Endothelial cell of hepatic sinusoid (primary cell): ENCODE measurements around the gene HNRNPU.

Experiments used
- in situ Hi-C: cut with HindIII; loops from 2 replicates; pipeline ENCODE4 v1.10.0; 2017; ENCODE audit warnings: low sequenced_read_pairs

The HNRNPU gene

DNA sequence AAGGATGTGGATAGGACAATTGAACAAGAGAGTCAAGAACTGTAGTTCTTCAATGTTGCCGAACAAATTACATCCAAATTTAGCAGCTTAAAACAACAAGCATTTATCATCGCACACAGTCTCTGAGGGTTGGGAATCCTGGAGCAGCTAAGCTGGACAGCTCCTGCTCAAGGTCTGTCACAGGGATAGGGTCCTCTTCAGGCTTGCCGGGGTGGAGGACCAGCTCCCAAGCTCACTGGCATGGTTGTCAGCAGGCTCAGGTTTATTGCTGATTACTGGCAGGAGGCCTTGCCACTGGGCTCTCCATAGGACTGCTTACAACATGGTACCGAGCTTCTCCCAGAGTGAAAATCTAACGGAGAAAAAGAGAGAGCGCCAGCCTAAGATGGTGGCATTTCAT is 51.0 kb downstream of the HNRNPU start:
- in situ Hi-C loops, result no loop called here

DNA sequence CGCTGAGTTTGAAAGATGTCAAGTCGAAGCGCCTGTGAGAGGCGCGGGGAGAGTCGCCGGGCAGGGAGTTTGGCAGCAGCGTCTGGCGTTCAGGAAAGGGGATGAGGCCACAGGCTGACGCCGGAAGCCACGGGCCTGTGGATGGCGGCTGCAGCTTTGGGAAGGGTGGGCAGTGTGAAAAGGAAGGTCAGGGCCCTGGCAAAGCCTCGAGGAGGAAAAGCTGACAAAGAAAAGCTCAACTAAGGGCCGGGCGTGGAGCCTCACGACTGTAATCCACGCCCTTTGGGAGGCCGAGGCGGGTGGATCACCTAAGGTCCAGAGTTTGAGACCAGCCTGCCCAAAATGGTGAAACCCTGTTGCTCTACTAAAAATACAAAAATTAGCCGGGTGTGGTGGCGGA is 54.1 kb downstream of the HNRNPU start:
- in situ Hi-C loops, result no loop called here

DNA sequence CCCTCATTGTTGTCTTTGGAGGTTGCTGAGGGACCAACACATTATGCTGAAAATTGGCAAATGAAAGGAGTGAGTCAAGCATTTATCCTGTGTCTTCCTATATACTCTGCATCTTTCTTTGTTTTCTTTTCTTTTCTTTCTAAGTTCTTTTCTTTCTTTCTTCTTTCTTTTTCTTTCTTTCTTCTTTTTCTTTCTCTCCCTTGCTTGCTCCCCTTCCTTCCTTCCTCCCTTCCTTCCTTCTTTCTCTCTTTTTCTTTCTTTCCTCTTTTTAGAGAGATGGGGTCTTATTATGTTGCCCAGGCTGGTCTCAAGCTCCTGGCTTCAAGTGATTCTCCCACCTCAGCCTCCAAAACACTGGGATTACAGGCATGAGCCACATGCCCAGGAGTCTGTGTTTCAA is 57.2 kb downstream of the HNRNPU start:
- in situ Hi-C loops, result no loop called here

DNA sequence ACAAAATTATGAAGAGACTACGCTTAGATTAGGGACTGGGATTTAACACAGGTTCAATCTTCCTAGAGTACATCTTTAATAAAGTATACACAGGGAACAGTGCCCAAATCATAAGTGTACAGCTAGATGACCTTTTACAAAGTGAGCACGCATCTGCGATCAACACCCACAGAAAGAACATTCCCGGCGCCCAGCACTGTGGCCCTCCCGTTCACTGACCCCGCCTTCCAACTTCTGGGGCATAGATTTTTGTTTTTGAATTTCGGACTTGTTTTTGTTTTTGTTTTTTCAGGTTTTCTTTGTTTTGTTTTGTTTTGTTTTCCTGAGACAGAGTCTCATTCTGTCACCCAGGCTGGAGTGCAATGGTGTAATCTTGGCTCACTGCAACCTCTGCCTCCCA is 59.5 kb downstream of the HNRNPU start:
- in situ Hi-C loops, result loop anchor here (5.0 kb wide), 1 partner anchor 203 kb away; no protein-coding TSS in a partner anchor

DNA sequence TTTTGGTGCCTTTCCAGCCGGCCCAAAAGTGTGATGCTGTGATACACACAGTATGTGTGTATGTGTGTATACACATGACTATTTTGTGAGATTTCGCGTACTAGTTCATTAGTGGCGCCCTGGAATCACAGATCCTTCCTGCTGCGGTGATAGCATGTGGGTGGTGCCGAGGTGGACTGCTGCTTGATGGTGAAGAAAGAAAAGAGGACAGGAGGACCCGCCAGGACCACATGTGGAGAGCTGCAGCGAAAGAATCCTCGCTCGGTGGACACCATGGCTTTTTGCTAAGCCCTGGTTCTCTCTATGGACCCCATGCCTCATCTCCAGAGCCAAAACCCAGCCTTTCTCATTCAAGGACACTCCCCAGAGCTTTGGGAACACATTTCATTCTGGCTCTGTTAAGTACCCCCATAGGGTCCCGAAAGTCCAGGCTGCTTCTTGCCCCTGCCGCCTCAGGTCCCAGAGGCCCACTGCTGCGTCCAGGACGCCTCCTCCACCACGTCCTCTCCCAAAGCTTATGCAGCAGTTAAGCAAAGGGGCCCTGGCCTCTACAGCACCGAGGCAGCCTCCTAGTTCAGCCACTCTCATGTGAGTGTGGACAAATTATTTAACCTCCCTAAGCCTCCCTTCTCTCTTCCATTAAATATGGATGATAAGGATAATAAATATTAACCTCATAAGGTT is 61.6 kb downstream of the HNRNPU start:
- in situ Hi-C loops, result loop anchor here (5.0 kb wide), 1 partner anchor 200 kb away; no protein-coding TSS in a partner anchor

DNA sequence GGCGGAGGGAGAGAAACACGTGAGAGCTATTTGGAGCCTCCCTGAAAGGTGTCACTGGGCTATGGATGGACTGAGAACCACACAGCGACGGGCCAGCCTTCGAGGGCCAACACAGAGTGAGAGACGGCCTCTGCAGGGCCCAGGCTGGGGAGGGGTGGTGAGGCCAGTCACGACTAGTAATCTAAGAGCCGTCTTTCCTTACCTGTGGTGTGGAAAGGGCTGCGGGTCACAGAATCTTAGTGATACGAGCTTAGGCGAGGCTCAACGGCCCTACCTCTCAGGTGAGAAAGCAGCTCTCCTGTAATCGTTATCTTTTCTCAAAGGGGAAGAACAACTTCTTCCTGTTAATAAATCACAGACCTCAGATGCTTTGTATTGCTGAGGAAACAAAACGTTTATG is 62.3 kb downstream of the HNRNPU start:
- in situ Hi-C loops, result loop anchor here (5.0 kb wide), 1 partner anchor 200 kb away; no protein-coding TSS in a partner anchor

DNA sequence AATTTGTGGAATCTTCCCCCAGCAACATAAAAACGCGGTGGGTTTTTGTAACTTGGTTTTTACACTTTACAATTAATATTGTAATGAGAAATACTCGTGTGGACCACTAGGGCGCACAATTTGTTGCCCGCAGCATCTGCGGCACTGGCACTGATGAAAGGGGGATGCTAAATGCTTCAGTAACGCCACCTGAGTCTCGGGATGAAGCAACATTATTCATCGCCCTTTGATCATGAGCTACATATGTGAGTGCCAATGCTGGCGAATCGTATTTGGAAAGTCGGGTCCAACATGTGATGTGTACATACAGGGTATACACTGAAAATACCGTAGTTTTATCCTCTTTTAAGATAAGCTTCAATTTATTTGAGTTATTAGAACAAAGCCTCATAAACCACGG is 63.1 kb downstream of the HNRNPU start:
- in situ Hi-C loops, result loop anchor here (5.0 kb wide), 1 partner anchor 199 kb away; no protein-coding TSS in a partner anchor

DNA sequence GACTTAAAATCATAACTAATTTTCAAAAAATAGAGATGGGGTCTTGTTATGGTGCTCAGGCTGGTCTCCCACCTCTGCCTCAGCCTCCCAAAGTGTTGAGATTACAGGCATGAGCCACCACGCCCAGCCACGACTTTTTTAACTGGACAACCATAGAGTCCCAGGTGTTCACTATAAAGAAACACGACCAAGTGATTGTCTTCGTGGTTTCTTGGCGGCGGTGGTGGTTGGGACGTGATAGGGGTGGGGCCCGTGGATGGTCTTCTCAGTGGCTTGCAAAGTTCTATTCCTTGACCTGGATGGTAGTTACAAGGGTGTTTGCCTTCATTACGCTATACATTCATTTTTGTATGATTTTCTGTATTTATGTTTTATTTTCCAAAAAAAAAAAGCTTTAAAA is 63.5 kb downstream of the HNRNPU start:
- in situ Hi-C loops, result loop anchor here (5.0 kb wide), 1 partner anchor 199 kb away; no protein-coding TSS in a partner anchor
